Loucy (cell line): ENCODE data around the gene ERFL.

ENCODE experiments used
- EZH2phosphoT487 ChIP-seq: fragments of 200-600 bp; IDR thresholded peaks from 2 replicates; pipeline ENCODE4 v1.6.1; 2018; ENCODE audit warnings: antibody characterized with exemption, mild to moderate bottlenecking, moderate library complexity, borderline replicate concordance
- TF ChIP-seq, protein P1 (sequence below): fragments of 200-600 bp; sonication (generic); conservative IDR thresholded peaks from 2 replicates; pipeline ENCODE4 v1.5.1; 2014; ENCODE audit warnings: mild to moderate bottlenecking, antibody characterized with exemption, low read length

DNA sequence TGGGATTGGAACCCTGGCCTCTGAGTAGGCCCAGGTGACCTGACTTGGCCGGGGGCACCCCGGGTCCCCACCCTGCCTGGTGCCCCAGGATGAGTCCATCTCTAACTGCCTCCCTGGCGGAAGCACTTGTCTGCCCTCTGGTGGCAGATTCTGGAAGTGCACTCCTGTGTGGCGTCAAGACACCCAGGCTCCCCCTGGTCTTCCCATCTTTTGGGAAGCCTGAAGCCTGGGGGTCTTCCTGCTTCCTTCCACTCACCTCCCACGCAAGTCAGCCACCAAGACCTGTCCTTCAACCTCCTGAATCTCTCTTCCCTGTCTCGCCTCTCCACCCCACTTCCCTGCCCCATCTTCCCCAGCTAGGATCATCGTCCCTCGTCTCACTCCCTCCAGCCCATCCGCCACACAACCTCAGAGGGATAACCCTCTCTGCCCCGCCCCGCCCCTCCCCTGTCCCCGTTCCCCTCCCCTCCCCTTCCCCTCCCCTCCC, 23.5 kb upstream of the ERFL start:
- TF ChIP-seq, protein P1, sequence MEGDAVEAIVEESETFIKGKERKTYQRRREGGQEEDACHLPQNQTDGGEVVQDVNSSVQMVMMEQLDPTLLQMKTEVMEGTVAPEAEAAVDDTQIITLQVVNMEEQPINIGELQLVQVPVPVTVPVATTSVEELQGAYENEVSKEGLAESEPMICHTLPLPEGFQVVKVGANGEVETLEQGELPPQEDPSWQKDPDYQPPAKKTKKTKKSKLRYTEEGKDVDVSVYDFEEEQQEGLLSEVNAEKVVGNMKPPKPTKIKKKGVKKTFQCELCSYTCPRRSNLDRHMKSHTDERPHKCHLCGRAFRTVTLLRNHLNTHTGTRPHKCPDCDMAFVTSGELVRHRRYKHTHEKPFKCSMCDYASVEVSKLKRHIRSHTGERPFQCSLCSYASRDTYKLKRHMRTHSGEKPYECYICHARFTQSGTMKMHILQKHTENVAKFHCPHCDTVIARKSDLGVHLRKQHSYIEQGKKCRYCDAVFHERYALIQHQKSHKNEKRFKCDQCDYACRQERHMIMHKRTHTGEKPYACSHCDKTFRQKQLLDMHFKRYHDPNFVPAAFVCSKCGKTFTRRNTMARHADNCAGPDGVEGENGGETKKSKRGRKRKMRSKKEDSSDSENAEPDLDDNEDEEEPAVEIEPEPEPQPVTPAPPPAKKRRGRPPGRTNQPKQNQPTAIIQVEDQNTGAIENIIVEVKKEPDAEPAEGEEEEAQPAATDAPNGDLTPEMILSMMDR, result peak; percentile 95
- TF ChIP-seq EZH2phosphoT487, result no peak
